Mesothelial cell of epicardium (in vitro differentiated cells): ENCODE measurements around the gene TESK1. TPM values are rescaled to one million over a fixed set of nuclear protein-coding genes. Genes with fewer than 3 reads are reported as not detected.

Experiments used
- DNase-seq, 2 experiments: peaks; one replicate each; pipeline ENCODE4 v3.0.0; 2021; ENCODE audit warnings: low spot score in 2 of 2; ENCODE audit not compliant: unreplicated experiment in 2 of 2
- H3K27ac Mint-ChIP-seq: 2 replicates; pipeline ENCODE4 v1.8.0; 2021; ENCODE audit warnings: mixed read lengths
- H3K27me3 Mint-ChIP-seq: 2 replicates; pipeline ENCODE4 v1.8.0; 2021; ENCODE audit warnings: low read depth, mixed read lengths
- H3K36me3 Mint-ChIP-seq: 2 replicates; pipeline ENCODE4 v1.8.0; 2021; ENCODE audit warnings: mixed read lengths
- H3K4me1 Mint-ChIP-seq: 2 replicates; pipeline ENCODE4 v1.8.0; 2021; ENCODE audit warnings: mixed read lengths
- H3K4me3 Mint-ChIP-seq: 2 replicates; pipeline ENCODE4 v1.8.0; 2021; ENCODE audit warnings: mild to moderate bottlenecking, moderate library complexity, mixed read lengths
- H3K9me3 Mint-ChIP-seq: 2 replicates; pipeline ENCODE4 v1.8.0; 2021; ENCODE audit warnings: mixed read lengths
- CTCF ChIP-seq: fragments of 200-600 bp; sonication (generic); IDR thresholded peaks from one replicate; pipeline ENCODE4 v1.5.0; 2021; ENCODE audit warnings: antibody characterized with exemption; ENCODE audit not compliant: unreplicated experiment
- total RNA-seq: library from RNA; stranded (reverse); gene quantifications from 3 replicates; pipeline ENCODE4 v1.2.1, GENCODE V29; 2021

Gene TESK1
- total RNA-seq, 1 donor from 2014 or later = 49.0 TPM

- no peak for TF ChIP-seq CTCF
- H3K27me3 Mint-ChIP-seq = no peaks in the 10 kb centered on the region
- no peak for DNase-seq
- no peak overlapping the region for H3K4me3 Mint-ChIP-seq
- H3K36me3 Mint-ChIP-seq = no peaks in the 10 kb centered on the region
- H3K4me1 Mint-ChIP-seq = peaks cover 13% of the 10 kb centered on the region
- no peaks in the 10 kb centered on the region for H3K9me3 Mint-ChIP-seq
- no peak overlapping the region for H3K27ac Mint-ChIP-seq
Observed at GRCh38 chr9:35649431-35650340, 44.6 kb downstream of the TESK1 start.

- Mint-ChIP-seq H3K36me3 (no peaks in the 10 kb centered on the region), H3K4me1 (peaks cover 11% of the 10 kb centered on the region), H3K27me3 (no peaks in the 10 kb centered on the region), H3K9me3 (no peaks in the 10 kb centered on the region), H3K27ac (no peak within 1 kb of the TSS), H3K4me3 (no peak within 1 kb of the TSS)
- no peak for DNase-seq
- no peak for TF ChIP-seq CTCF
Observed at GRCh38 chr9:35650341-35651158, 45.5 kb downstream of the TESK1 start, which contains the start of gene SIT1. SIT1 (minus strand) TSS chr9:35650931; CDS start chr9:35650853, 78 bp downstream.

GRCh38 chr9:35651956-35652828 lies 47.1 kb downstream of the TESK1 start:
- TF ChIP-seq CTCF = no peak
- Mint-ChIP-seq H3K9me3 (no peaks in the 10 kb centered on the region), H3K36me3 (no peaks in the 10 kb centered on the region), H3K27ac (no peak overlapping the region), H3K4me3 (no peak overlapping the region), H3K27me3 (no peaks in the 10 kb centered on the region), H3K4me1 (peaks cover 19% of the 10 kb centered on the region)
- DNase-seq = no peak

GRCh38 chr9:35652829-35653209 lies 47.8 kb downstream of the TESK1 start:
- H3K27ac Mint-ChIP-seq = no peak overlapping the region
- no peak for TF ChIP-seq CTCF
- H3K4me1 Mint-ChIP-seq = peaks cover 18% of the 10 kb centered on the region
- H3K9me3 Mint-ChIP-seq = no peaks in the 10 kb centered on the region
- H3K36me3 Mint-ChIP-seq = no peaks in the 10 kb centered on the region
- DNase-seq = no peak
- H3K27me3 Mint-ChIP-seq = peaks cover under 1% of the 10 kb centered on the region
- H3K4me3 Mint-ChIP-seq = no peak overlapping the region

- Mint-ChIP-seq H3K36me3 (no peaks in the 10 kb centered on the region), H3K4me1 (peaks cover 15% of the 10 kb centered on the region), H3K27me3 (peaks cover 3% of the 10 kb centered on the region), H3K9me3 (no peaks in the 10 kb centered on the region), H3K4me3 (no peak overlapping the region), H3K27ac (no peak overlapping the region)
- DNase-seq = no peak
- TF ChIP-seq CTCF = no peak
Observed at GRCh38 chr9:35653611-35654010, 48.5 kb downstream of the TESK1 start.
